GM19324 (cell line): ENCODE measurements around the gene MRE11.
"Not testable (repeated sequence)": the region's sequence is repeated elsewhere in the genome, so short reads cannot be mapped to it uniquely, and the experiment has no call there.

Experiments used
- ATAC-seq: cut with Tn5 transposase; IDR thresholded peaks from one replicate; pipeline ENCODE4 v1.9.1; 2021; ENCODE audit warnings: mild to moderate bottlenecking, moderate library complexity; ENCODE audit not compliant: unreplicated experiment, low FRiP score

Gene MRE11

GRCh38 chr11:94433049-94433448 lies 60.6 kb downstream of the MRE11 start:
- no peak for ATAC-seq

GRCh38 chr11:94424662-94425061 lies 69.0 kb downstream of the MRE11 start:
- ATAC-seq, result no peak

- no peak for ATAC-seq
These were observed 69.6 kb downstream of the MRE11 start for GRCh38 chr11:94424011-94424410.

- no peak for ATAC-seq
These were observed 70.1 kb downstream of the MRE11 start for GRCh38 chr11:94423507-94423906.

GRCh38 chr11:94418123-94418765 lies 75.4 kb downstream of the MRE11 start:
- ATAC-seq, result no peak

GRCh38 chr11:94417386-94417987 lies 76.2 kb downstream of the MRE11 start:
- ATAC-seq, result no peak

GRCh38 chr11:94405062-94405833 lies 88.4 kb downstream of the MRE11 start:
- ATAC-seq, result no peak

- no peak for ATAC-seq
These were observed 91.3 kb downstream of the MRE11 start for GRCh38 chr11:94402355-94402754.

- no peak for ATAC-seq
These were observed 91.8 kb downstream of the MRE11 start for GRCh38 chr11:94401773-94402265.

- no peak for ATAC-seq
These were observed 92.5 kb downstream of the MRE11 start, which contains the start of gene GPR83 for GRCh38 chr11:94400839-94401772. GPR83 (minus strand) TSS chr11:94401419; CDS start chr11:94401247, 172 bp downstream.

- no peak for ATAC-seq
These were observed 93.2 kb downstream of the MRE11 start for GRCh38 chr11:94400457-94400838.

- no peak for ATAC-seq
These were observed 93.6 kb downstream of the MRE11 start for GRCh38 chr11:94400050-94400449.

- no peak for ATAC-seq
These were observed 95.5 kb downstream of the MRE11 start for GRCh38 chr11:94398101-94398500.

GRCh38 chr11:94396282-94396681 lies 97.4 kb downstream of the MRE11 start:
- no peak for ATAC-seq

GRCh38 chr11:94391937-94392336 lies 101.7 kb downstream of the MRE11 start:
- not testable (repeated sequence) for ATAC-seq

GRCh38 chr11:94379613-94380012 lies 114.0 kb downstream of the MRE11 start:
- no peak for ATAC-seq

- no peak for ATAC-seq
These were observed 116.8 kb downstream of the MRE11 start for GRCh38 chr11:94376841-94377240.

GRCh38 chr11:94370576-94370975 lies 123.1 kb downstream of the MRE11 start:
- ATAC-seq, result not testable (repeated sequence)
